ENCODE measurements around the gene GRIA1.

GRCh38 chr5:153711755-153712154 lies 221.3 kb downstream of the GRIA1 start:
- TF ChIP-seq CTCF (IDR thresholded peaks at IDR 0.05) (no peak), POLR2A (IDR thresholded peaks at IDR 0.05) (no peak)
